HG02840 (cell line): ENCODE measurements around the gene TGFBR3.
A peak's percentile ranks its signal among the peaks of the same experiment; 100 is the strongest.

Experiments
- ATAC-seq: cut with Tn5 transposase; IDR thresholded peaks from one replicate; pipeline ENCODE4 v1.9.1; 2021; ENCODE audit warnings: mild to moderate bottlenecking, moderate library complexity, moderate number of reproducible peaks; ENCODE audit not compliant: unreplicated experiment, low FRiP score

Gene TGFBR3

GRCh38 chr1:91765880-91766443 is 120.0 kb downstream of the TGFBR3 start:
- ATAC-seq = no peak

DNA sequence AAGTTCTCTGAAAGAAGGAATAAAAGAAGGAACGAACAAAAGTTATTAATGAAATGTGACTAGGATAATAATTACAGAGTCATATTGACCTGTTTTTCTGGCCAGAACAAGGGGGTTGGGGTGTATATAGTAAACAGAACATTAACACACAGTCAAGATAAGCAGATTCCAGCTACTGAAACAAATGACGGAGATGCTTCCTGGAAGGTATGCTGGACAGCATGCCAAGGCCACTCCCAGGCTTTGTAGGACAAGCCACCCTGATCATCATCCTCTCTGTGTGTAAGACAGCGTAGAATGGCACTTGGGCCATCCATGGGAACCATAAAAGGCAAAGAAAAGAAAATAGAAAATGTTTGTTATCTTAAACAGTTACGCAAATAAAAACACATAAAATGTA is 120.7 kb downstream of the TGFBR3 start:
- ATAC-seq = no peak

DNA sequence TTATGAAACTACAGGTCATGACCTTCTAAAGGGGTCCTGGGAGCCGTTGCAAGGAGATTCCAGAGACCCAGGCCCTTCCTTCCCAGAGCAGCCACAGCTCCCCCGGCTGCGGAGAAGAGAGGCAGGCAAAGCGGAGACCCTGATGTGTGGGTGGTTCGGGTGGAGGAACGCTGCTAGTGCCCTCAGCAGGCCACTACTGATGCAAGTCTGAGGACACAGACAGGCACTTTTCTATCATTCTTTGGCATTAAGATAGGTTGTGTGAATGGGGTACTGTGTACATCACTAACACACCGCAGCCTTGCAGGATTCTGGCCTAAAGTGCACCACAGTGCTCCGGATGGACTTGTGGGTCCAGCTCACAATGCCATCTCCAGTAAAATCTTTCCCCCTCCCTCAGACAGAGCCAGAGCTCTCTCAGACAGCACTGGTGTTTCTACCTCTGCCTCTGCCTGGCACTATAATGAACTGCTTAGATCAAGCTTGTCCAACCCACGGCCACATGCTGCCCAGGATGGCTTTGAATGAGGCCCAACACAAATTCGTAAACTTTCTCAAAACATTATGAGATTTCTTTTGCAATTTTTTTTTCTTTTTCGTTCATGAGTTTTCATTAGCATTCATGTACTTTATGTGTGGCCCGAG is 121.4 kb downstream of the TGFBR3 start:
- no peak for ATAC-seq

DNA sequence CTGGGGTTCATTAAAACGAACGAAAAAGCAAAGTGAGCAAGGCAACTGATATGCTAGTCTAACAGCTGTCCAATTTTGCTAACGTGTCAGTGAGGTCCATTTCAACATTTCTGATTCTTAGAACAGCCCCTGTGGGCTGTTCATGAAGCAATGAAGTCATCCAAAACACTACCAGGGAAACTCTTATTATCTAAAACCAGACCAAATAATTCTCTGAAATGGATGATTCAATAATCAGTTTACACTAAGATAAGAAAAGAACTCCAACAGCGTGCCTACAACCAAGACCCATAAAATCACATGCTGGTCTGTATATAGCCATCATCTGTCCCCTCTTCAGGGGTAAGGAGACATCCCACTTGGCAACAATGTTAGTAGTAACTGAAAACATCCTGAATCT is 122.7 kb downstream of the TGFBR3 start:
- ATAC-seq = no peak

GRCh38 chr1:91761295-91761721 is 124.6 kb downstream of the TGFBR3 start:
- no peak for ATAC-seq

GRCh38 chr1:91760512-91760911 is 125.4 kb downstream of the TGFBR3 start:
- ATAC-seq = no peak

GRCh38 chr1:91759076-91759475 is 126.9 kb downstream of the TGFBR3 start:
- ATAC-seq = no peak

- no peak for ATAC-seq
Measured at GRCh38 chr1:91757763-91758460, 128.0 kb downstream of the TGFBR3 start.

DNA sequence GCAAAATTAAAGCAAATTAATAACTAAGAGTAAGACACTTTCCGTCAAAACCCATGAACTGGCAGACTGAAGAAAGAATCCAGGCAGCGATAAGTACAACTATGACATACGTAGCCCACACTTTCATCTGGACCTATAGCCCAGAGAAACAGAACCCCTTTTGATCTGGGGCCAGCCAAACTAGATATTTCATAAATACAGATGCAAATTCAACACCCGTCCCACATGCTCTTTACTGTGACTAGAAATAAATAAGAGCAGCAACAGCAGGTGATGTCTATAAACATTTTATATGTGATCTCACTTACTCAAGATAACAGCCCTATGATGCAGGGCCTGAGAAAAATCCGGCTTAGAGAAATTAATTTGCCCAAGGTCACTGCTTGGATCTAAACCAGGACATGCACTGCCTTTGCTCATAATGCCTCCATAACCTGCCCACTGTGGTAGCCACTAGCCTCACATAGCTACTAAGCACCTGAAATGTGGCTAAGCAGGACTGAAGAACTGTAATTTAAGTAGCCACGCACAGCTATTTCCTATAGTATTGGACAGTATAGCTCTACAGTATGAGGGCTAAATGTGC is 130.2 kb downstream of the TGFBR3 start:
- no peak for ATAC-seq

DNA sequence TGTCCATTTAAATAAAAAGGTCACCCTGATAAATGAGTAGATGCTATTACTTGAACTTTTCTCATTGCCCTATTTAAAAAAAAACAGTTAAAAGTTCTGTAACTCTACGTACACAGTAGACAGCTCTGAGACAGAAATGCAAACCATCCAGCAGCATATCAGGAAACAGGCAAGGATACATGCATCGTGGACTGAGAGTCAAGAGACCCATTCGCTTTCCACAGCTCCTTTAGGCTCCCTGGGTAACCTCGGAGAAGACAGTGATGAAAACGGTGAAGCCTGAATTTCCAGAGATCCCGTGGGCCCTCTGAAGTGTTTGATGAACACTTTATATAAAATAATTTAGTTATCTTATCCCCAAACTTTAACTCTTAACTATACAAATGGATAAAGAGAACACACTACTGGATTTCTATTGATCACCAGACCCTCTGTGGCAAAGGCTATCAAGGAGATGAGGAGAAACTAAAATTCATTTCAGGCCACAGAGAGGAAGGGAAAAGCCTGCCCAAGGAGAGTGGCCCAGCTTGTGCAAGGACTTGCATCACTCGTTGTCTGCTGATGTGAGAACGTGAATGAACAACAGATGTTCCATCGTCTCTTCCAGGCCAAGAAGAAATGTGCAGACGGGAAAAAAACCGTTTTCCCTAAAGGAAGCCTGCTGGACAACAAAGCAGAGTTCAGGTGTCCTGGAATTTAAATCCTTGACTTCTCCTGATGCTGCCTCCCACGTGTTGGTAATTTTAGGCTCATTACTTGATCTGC is 131.0 kb downstream of the TGFBR3 start:
- no peak for ATAC-seq

GRCh38 chr1:91754348-91754747 is 131.6 kb downstream of the TGFBR3 start:
- ATAC-seq = peak; percentile 48

GRCh38 chr1:91753878-91754277 is 132.1 kb downstream of the TGFBR3 start:
- no peak for ATAC-seq

GRCh38 chr1:91752324-91752723 is 133.6 kb downstream of the TGFBR3 start:
- ATAC-seq = peak; percentile 55

GRCh38 chr1:91751275-91751674 is 134.7 kb downstream of the TGFBR3 start:
- no peak for ATAC-seq

DNA sequence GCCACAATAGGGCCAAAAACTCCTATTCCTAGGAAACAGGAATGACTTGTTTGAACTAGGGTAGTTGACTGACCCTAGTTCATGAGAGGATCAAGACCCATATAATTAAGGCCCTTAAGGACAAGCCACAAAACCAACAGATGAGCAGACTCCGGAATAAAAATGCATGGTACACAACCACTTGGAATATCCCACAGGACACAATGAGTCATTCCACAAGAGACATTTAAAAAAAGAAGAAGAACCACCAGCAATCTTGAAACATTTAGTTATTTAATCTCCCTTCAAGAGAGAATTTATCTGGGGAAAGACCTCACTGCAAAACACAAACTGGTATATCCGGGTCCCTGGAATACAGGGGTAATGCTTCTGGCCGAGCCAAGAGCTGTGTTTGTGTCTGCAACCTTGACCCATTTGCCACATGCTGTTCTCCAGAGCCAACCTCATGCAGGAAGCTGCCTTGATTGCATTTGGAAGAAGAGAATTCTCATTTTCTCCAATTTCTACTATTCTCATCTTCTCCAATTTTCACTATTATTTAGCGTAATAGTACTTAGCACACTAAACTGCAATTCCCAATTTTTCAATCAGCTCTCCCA is 135.5 kb downstream of the TGFBR3 start:
- no peak for ATAC-seq

GRCh38 chr1:91749788-91750231 is 136.1 kb downstream of the TGFBR3 start:
- ATAC-seq = no peak

GRCh38 chr1:91747666-91748065 is 138.3 kb downstream of the TGFBR3 start:
- no peak for ATAC-seq

DNA sequence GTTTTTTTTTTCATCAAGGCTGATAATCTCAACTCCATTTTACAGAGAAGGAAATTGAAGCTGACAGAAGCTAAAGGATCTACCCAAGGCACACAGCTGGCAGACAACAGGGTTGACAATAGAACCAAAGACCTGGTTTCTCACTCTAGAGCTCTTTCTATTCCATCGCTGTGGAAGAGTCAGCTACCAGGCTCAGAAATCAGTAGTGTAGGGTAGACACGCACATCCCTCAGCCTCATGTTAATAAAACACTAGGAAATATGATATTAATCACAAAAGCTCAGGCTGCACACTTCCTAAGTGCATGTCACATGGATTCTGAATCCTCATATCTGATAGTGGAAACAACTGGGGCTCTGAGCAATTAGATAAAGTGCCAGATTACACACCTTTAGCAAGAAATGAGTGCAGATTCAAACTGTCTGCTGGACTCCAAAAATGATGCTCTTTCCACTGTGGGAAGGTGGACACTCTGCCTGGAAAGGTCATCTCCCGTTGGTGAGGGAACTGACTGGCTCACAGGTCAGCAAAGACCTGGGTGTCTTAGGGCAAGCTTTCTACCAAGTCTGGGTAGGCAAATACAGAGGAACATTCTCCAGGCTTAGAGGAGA is 139.1 kb downstream of the TGFBR3 start:
- ATAC-seq = no peak

DNA sequence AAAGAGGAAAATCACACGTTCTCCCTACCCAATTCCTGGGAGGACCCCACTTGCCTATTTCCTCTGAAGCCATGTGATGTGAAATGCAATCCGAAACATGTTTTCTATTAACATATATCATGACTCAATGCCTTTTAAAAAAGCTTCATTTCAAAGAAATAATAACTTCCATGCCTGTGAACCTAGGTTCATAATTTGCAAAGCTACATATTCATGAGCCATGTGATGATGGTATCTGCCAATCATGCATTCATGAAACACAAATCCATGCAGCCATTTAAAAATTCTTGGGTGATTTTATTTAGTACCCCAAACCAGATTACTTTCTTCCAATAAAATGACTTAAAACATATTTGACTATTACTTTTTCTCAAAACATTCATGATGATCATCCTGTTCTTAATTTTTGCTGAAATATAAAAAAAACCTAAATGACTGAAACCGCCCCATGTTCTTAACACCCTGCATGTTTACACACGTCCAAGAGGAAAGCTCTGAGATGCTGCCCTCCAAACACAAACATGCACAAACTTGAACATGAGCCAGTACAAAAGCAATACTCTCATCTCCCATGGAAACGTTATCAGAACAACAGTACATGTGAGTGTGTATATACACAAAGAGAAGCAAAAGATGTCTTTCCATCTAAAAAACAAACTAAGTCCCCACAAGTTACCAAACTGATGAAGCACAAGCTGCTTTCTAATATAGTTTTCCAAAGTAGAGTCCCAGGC is 140.1 kb downstream of the TGFBR3 start:
- no peak for ATAC-seq
